Spleen (tissue), 11 donors: ENCODE results near the gene FYN. TPM values are rescaled to one million over a fixed set of nuclear protein-coding genes. Genes with fewer than 3 reads are reported as not detected.

Experiments used
- DNase-seq: peaks from one replicate; pipeline ENCODE4 v3.0.0-alpha.2; 2020
- H3K27ac ChIP-seq, 8 donors: fragments of 200-600 bp; sonication (generic) in 7 of 8; 1 replicate in 4 of 8; 2 replicates in 4 of 8; pipeline versions ENCODE4 v1.5.0 to v1.8.0; 2016 to 2021; ENCODE audit warnings: inconsistent platforms in 4 of 8, mild to moderate bottlenecking in 4 of 8, moderate library complexity in 1 of 8
- H3K27me3 ChIP-seq, 7 donors: fragments of 200-600 bp; sonication (generic) in 6 of 7; replicated peaks in 1 of 7; 1 replicate in 4 of 7; 2 replicates in 3 of 7; pipeline versions ENCODE4 v1.5.0 to v1.8.0; 2016 to 2021; ENCODE audit warnings: inconsistent platforms in 3 of 7, mild to moderate bottlenecking in 1 of 7
- H3K36me3 ChIP-seq, 6 donors: fragments of 200-600 bp; sonication (generic) in 5 of 6; 1 replicate in 4 of 6; 2 replicates in 2 of 6; pipeline versions ENCODE4 v1.5.0 to v1.8.0; 2016 to 2021; ENCODE audit warnings: inconsistent platforms in 2 of 6
- H3K4me1 ChIP-seq, 6 donors: fragments of 200-600 bp; sonication (generic) in 5 of 6; 1 replicate in 3 of 6; 2 replicates in 3 of 6; pipeline versions ENCODE4 v1.5.0 to v1.8.0; 2016 to 2021; ENCODE audit warnings: inconsistent platforms in 3 of 6
- H3K4me3 ChIP-seq, 8 donors: fragments of 200-600 bp; sonication (generic) in 7 of 8; 1 replicate in 4 of 8; 2 replicates in 4 of 8; pipeline versions ENCODE4 v1.5.0 to v1.8.0; 2016 to 2021; ENCODE audit warnings: inconsistent platforms in 4 of 8, mild to moderate bottlenecking in 4 of 8, moderate library complexity in 2 of 8
- H3K9me3 ChIP-seq, 8 donors: fragments of 200-600 bp; sonication (generic) in 7 of 8; 1 replicate in 4 of 8; 2 replicates in 4 of 8; pipeline versions ENCODE4 v1.5.0 to v1.8.0; 2016 to 2021; ENCODE audit warnings: inconsistent platforms in 4 of 8
- POLR2A ChIP-seq, 3 donors: fragments of 450-650 bp; IDR thresholded peaks; one replicate each; pipeline ENCODE4 v1.5.1; 2017; ENCODE audit warnings: antibody characterized with exemption in 3 of 3, mild to moderate bottlenecking in 1 of 3
- POLR2AphosphoS5 ChIP-seq, 3 donors: sonication (generic); formaldehyde crosslinking; IDR thresholded peaks; one replicate each; pipeline ENCODE4 v1.5.1; 2017; ENCODE audit warnings: antibody characterized with exemption in 3 of 3
- WGBS, 5 donors: extraction: QIAGEN DNeasy Blood & Tissue Kit in 3 of 5; methylation state at CpG; one replicate each; pipeline versions ENCODE4 v1.1.5 to v1.1.7; 2013 to 2018; 5-methylcytosine and 5-hydroxymethylcytosine counted together
- intact Hi-C: fragments of 100-400 bp; cut with DNase I; formaldehyde crosslinking; loops from one replicate; pipeline ENCODE4 v1.15.0; 2023; ENCODE audit warnings: low total_unique reads
- polyA plus RNA-seq, 3 donors: library from polyadenylated mRNA; stranded (reverse); fragments of 200-250 nt; gene quantifications; one replicate each; pipeline ENCODE4 v1.2.1, GENCODE V29; 2013
- total RNA-seq, 7 donors: library from RNA; depleted of rRNA in 3 of 7; stranded (reverse); fragments of >200 nt in 3 of 7; fragmentation: NEBNext Ultra II Directional in 4 of 7; extraction: Animal tissue kit (Norgen Biotek cat#: 25700) in 4 of 7; gene quantifications; one replicate each; pipeline versions ENCODE4 v1.1.0 to v1.2.1, GENCODE V29; 2016 to 2021
- TF ChIP-seq, protein P1 (sequence below), 11 experiments: fragments of 200-600 bp in 7 of 11; fragments of 450-650 bp in 4 of 11; sonication (generic) in 4 of 11; IDR thresholded peaks in 8 of 11; conservative IDR thresholded peaks in 3 of 11; 1 replicate in 7 of 11; 2 replicates in 4 of 11; pipeline versions ENCODE4 v1.4.0 to v1.8.0; 2016 to 2021; ENCODE audit warnings: antibody characterized with exemption in 11 of 11, inconsistent platforms in 4 of 11, mild to moderate bottlenecking in 1 of 11
- donor health status: healthy with polysubstance abuse.
- donor health status: DM: no; HTN: no; CAD: no; lungs with moderate emphysema.
- donor health status: DM: no; HTN: no; CAD: no.
- donor health status: Bipolar disorder and iron deficiency.
- donor health status: healthy.
- donor health status: DM: no; HTN: no; CAD: no.
- donor health status: DM: yes; HTN: yes; CAD: no.

FYN gene
- total and polyA plus RNA-seq, 10 donors, result 56.6 to 409 (median 205) TPM

DNA sequence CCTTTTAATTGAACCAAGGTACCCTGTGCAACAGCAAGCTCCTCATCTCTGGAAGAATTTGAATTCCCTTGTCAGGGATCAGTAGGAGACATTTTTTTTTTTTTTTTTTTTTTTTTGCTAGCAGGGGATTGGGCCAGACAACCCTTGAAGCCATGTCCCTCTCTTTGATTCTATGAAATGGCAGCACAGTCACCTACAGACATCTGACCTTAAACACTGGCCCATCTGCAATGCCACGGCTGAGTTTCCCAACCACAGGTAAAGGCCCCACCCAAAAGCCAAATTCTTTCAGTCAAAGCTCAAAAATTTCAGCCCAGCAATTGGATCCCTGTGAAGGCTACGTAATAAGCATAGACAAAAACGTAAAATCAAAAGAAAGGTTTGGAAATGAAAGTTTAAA is 94.2 kb downstream of the FYN start:
- 83 to 92% (median 87%) methylated on average over 3 of the region's 3 CpGs for WGBS, 5 donors
- intact Hi-C loops, result no loop called here
- no peak for TF ChIP-seq POLR2AphosphoS5 (IDR thresholded peaks at IDR 0.05)
- no peak for TF ChIP-seq POLR2A (IDR thresholded peaks at IDR 0.05)
- no peak for DNase-seq
- H3K4me1 ChIP-seq, result peaks cover 5 to 98% (median 58%) of the 10 kb centered on the region in 6 donors
- H3K27me3 ChIP-seq, result no peaks in the 10 kb centered on the region
- no peak overlapping the region for H3K4me3 ChIP-seq
- H3K9me3 ChIP-seq, result no peaks in the 10 kb centered on the region
- H3K36me3 ChIP-seq, result peaks cover 0 to 24% (median 0%) of the 10 kb centered on the region in 6 donors
- H3K27ac ChIP-seq, result peak overlapping the region in 4 of 8 donors; percentile 12 to 75 (median 61)

DNA sequence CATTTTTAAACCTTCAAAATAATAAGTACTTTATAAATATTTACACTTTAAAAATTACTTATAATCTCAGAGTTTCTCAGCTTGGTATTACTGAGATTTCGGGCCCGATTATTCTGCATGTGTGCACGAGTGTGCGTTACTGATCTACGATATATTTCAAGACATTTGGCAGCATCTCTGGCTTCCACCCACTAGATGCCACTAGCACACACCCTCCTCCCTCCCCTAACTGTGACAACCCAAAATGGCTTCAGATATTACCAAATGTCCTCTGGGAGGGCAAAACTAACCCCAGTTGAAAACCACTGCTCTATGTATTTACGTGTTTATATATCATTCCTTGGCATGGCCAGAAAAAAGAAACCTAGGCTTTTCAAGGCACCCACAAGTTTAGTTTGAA is 95.9 kb downstream of the FYN start:
- intact Hi-C loops, result no loop called here
- Histone ChIP-seq H3K27ac (peak overlapping the region in 4 of 8 donors; percentile 35 to 75 (median 61)), H3K4me3 (no peak overlapping the region), H3K27me3 (no peaks in the 10 kb centered on the region), H3K36me3 (peaks cover 0 to 16% (median 0%) of the 10 kb centered on the region in 6 donors), H3K4me1 (peaks cover 0 to 91% (median 53%) of the 10 kb centered on the region in 6 donors), H3K9me3 (no peaks in the 10 kb centered on the region)
- 78 to 89% (median 82%) methylated on average over 6 of the region's 6 CpGs for WGBS, 5 donors
- TF ChIP-seq POLR2A (IDR thresholded peaks at IDR 0.05), result no peak
- TF ChIP-seq, protein P1, sequence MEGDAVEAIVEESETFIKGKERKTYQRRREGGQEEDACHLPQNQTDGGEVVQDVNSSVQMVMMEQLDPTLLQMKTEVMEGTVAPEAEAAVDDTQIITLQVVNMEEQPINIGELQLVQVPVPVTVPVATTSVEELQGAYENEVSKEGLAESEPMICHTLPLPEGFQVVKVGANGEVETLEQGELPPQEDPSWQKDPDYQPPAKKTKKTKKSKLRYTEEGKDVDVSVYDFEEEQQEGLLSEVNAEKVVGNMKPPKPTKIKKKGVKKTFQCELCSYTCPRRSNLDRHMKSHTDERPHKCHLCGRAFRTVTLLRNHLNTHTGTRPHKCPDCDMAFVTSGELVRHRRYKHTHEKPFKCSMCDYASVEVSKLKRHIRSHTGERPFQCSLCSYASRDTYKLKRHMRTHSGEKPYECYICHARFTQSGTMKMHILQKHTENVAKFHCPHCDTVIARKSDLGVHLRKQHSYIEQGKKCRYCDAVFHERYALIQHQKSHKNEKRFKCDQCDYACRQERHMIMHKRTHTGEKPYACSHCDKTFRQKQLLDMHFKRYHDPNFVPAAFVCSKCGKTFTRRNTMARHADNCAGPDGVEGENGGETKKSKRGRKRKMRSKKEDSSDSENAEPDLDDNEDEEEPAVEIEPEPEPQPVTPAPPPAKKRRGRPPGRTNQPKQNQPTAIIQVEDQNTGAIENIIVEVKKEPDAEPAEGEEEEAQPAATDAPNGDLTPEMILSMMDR (IDR thresholded peaks at IDR 0.05 in 8 of 11, conservative IDR thresholded peaks at IDR 0.05 in 3 of 11), result peak in 1 of 11 experiments; percentile 13
- TF ChIP-seq POLR2AphosphoS5 (IDR thresholded peaks at IDR 0.05), result peak in 1 of 3 donors; percentile 16
- DNase-seq, result no peak

DNA sequence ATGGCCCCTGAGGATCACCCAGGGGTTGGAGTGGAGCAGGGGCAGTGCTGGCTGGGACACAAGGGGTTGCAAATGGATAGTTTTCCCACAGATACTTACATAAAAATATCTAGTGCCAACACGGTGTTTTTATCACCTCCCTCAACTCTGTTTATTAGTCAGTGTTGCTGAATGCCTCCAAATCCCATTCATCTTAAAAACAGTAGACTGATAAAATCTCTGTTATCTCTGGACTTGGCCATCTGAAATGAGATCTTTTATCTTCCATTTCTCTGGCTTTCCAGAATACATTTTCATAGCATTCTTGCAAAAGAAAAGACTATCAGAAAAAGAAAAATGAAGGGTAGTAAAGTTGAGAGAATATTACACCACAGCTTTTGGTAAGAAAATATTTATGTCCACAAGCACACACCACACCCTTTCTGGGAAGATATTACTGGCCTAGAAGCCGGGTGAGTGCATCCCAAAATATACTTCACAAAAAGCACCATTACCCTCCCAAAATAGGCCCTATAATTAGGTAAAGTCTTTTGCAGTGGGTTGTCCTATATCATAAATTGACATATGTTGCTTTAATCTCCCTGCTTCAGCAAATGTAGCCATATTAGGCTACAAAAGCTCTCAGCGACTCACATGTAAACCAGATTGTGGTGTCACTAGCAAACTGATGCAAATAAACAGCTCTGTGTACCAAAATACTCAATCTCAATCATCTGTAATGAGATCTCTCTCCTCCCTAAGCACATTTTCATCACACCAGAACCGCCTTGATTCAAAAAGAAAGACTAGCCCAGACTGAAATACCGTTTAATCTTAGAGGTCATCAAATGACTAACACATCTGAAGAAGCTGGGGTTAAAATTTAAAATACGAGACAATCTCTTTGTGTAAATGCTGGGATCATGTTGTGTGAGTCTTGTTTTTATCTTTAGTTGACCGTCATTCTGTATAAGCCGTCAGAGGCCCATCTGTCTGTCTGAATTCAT is 96.7 kb downstream of the FYN start:
- no peak for DNase-seq
- H3K27ac ChIP-seq, result peak overlapping the region in 5 of 8 donors; percentile 5 to 75 (median 61)
- WGBS, 5 donors, result 68 to 80% (median 75%) methylated on average over 8 of the region's 8 CpGs

GRCh38 chr6:111775145-111775922 is 97.9 kb downstream of the FYN start:
- H3K36me3 ChIP-seq, result peaks cover 0 to 16% (median 0%) of the 10 kb centered on the region in 6 donors
- no peaks in the 10 kb centered on the region for H3K9me3 ChIP-seq
- peaks cover 0 to 91% (median 44%) of the 10 kb centered on the region in 6 donors for H3K4me1 ChIP-seq
- intact Hi-C loops, result no loop called here
- no peak for DNase-seq
- no peak for TF ChIP-seq POLR2A (IDR thresholded peaks at IDR 0.05)
- WGBS, 5 donors, result 85 to 94% (median 90%) methylated on average over 8 of the region's 8 CpGs
- no peak overlapping the region for H3K4me3 ChIP-seq
- H3K27ac ChIP-seq, result peak overlapping the region in 6 of 8 donors; percentile 1 to 75 (median 44)
- no peaks in the 10 kb centered on the region for H3K27me3 ChIP-seq

More for the DNA sequence above, 96.7 kb downstream of the FYN start:
- Histone ChIP-seq H3K4me3 (no peak overlapping the region), H3K4me1 (peaks cover 0 to 91% (median 48%) of the 10 kb centered on the region in 6 donors), H3K9me3 (no peaks in the 10 kb centered on the region), H3K27me3 (no peaks in the 10 kb centered on the region), H3K36me3 (peaks cover 0 to 16% (median 0%) of the 10 kb centered on the region in 6 donors)
- intact Hi-C loops, result no loop called here
- TF ChIP-seq, protein P1 (IDR thresholded peaks at IDR 0.05 in 8 of 11, conservative IDR thresholded peaks at IDR 0.05 in 3 of 11), result no peak
- TF ChIP-seq POLR2AphosphoS5 (IDR thresholded peaks at IDR 0.05), result no peak
- no peak for TF ChIP-seq POLR2A (IDR thresholded peaks at IDR 0.05)
